SK-N-MC (cell line): Measurements from ENCODE around the gene MAPT.

Experiments
- EZH2 ChIP-seq: fragments of 200-600 bp; sonication (generic); IDR thresholded peaks from one replicate; pipeline ENCODE4 v1.6.1; 2017; ENCODE audit warnings: antibody characterized with exemption
- POLR2AphosphoS5 ChIP-seq: IDR thresholded peaks from 2 replicates; pipeline ENCODE4 v1.6.1; 2012; ENCODE audit warnings: mild to moderate bottlenecking, low read depth, low read length, borderline replicate concordance

DNA sequence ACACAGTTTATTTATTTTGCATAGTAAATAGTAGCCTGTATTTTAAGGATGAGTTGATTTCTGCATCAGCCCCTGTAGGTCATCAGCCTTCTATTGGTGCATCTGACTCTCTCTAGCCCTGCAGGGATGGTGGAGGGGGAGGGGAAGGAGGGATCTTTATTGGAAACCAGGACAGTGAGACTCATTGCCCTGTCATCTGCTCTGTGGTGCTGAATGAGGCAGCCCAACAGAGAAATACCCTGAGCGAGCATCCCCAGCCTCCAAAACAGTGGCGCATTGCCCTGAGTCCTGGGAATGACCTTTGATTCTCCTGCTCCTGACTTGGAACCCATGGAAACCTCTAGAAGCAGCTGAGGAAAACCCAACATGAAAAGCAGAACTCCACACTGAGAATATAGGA lies 59.2 kb downstream of the MAPT start:
- TF ChIP-seq POLR2AphosphoS5 (no peak), EZH2 (no peak)
